ENCODE measurements around the gene MYMX.

GRCh38 chr6:44199883-44200282, 16.8 kb upstream of the MYMX start:
- TF ChIP-seq POLR2AphosphoS5 (IDR thresholded peaks at IDR 0.05; ENCODE audit: low read depth, low read length) (no peak), POLR2A (IDR thresholded peaks at IDR 0.05; ENCODE audit: low read depth, low read length) (no peak), TAF1 (IDR thresholded peaks at IDR 0.05; ENCODE audit: borderline replicate concordance, low read depth, low read length) (no peak)

Data from GM12892 (cell line).